GM12865 (cell line): ENCODE data around the gene KNCN.

Experiments
- DNase-seq: peaks from one replicate; pipeline ENCODE4 v3.0.0; 2010; ENCODE audit warnings: low read depth
- H3K4me3 ChIP-seq: 2 replicates; pipeline ENCODE4 v1.5.1; 2011; ENCODE audit warnings: mild to moderate bottlenecking, low read depth, low read length, control low read depth
- TF ChIP-seq, protein P1 (sequence below): IDR thresholded peaks from 2 replicates; pipeline ENCODE4 v1.5.1; 2011; ENCODE audit warnings: low read length, control low read depth, low read depth, inconsistent platforms; ENCODE audit not compliant: insufficient read depth; ENCODE audit errors: missing control alignments

KNCN gene

DNA sequence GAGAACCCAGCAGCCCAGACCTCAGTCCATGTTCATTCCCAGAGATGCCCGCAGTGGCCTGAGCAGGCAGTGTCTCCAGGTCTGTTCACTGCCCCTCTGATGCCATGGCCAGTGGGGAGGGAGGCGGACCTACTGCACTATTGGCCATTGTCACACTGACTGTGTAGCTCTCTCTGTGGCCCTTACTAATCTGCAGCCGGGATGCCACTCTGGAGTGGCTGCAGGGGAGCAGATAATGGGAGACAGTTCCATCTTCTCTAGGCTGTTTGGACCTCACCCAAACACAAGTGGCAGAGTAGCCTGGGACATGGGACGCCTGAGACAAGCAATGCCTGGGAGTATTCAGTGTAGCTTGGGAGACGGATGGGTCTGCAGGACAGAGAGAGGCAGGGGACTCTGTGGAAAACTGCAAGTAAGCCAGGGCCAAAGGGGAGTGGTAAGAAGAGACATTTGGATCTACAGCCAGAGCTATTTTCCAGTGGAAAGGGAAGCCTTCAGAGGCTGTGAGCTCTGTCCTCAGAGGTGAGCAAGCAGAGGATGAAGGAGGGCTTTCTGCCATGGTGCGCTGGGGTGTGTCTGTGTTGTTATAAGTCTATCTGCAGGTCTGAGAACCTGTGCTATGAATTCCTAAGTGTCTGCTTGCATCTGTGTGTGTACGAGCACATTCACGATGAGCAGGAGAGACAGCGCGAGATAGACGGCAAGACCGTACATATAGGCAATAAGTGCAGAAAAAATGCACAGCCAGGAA lies 35.1 kb downstream of the KNCN start:
- TF ChIP-seq, protein P1, sequence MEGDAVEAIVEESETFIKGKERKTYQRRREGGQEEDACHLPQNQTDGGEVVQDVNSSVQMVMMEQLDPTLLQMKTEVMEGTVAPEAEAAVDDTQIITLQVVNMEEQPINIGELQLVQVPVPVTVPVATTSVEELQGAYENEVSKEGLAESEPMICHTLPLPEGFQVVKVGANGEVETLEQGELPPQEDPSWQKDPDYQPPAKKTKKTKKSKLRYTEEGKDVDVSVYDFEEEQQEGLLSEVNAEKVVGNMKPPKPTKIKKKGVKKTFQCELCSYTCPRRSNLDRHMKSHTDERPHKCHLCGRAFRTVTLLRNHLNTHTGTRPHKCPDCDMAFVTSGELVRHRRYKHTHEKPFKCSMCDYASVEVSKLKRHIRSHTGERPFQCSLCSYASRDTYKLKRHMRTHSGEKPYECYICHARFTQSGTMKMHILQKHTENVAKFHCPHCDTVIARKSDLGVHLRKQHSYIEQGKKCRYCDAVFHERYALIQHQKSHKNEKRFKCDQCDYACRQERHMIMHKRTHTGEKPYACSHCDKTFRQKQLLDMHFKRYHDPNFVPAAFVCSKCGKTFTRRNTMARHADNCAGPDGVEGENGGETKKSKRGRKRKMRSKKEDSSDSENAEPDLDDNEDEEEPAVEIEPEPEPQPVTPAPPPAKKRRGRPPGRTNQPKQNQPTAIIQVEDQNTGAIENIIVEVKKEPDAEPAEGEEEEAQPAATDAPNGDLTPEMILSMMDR = no peak
- H3K4me3 ChIP-seq = no peak overlapping the region
- no peak for DNase-seq

DNA sequence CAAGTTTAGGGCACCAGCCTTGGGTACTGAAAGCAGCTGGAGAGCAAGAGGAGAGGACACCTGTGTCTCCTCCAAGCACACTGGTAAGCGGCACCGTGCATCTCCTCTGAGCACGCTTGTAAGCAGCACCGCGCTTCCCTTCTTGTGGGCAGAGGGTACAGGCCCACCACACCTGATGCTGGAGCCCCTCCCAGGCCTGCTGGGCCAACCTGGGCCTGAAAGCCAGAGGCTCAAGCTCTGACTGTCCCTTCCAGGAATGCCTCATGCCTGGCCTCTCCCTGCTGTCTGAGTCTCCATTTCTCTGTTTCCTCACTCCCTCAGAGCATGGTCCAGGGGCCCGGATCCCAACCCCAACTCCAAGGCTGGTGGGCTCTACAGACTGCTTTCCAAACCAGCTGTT lies 35.9 kb downstream of the KNCN start:
- no peak overlapping the region for H3K4me3 ChIP-seq
- TF ChIP-seq, protein P1 = no peak

DNA sequence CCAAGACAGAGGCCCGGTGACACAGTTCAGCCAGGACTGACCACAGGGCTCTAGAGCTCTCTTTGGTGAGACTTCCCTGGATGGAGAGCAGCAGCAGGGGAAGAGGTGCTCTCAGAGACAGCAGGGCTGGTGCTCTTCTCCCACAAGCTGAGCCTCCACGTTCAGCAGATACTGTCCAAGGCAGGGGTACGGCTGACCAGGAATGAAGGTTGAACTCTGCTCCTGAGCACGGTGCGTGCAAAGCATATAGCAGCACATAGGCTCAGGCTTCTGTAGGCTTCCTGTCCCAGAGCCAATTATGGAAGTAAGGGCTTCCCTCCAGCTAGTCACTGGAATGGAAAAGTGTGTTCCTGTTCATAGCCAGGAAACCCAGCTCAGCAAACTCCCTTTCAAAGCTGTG lies 37.9 kb downstream of the KNCN start:
- H3K4me3 ChIP-seq = no peak overlapping the region
- TF ChIP-seq, protein P1 = no peak
- DNase-seq = no peak

More for the DNA sequence above, 35.9 kb downstream of the KNCN start:
- no peak for DNase-seq

DNA sequence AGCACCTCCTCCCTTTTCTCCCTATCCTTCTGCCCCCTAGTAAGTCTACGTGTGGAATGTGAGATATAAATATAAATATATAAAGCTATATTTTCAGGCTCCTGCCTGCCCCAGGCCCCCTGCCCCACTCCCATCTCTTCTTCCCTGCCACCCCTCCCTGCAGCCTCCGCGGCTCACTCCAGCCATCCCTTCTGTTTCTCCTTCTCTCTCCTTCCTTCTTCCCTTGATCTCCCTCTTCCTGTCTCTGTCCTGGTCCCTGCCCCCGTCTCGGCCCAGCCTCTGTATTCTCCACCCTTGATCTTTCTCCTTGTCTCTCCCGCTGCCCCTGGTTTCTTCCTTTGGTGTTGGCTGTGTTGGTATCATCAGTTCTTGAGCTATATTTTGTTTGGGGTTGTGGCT lies 38.7 kb downstream of the KNCN start:
- TF ChIP-seq, protein P1 = no peak
- DNase-seq = no peak
- no peak overlapping the region for H3K4me3 ChIP-seq

DNA sequence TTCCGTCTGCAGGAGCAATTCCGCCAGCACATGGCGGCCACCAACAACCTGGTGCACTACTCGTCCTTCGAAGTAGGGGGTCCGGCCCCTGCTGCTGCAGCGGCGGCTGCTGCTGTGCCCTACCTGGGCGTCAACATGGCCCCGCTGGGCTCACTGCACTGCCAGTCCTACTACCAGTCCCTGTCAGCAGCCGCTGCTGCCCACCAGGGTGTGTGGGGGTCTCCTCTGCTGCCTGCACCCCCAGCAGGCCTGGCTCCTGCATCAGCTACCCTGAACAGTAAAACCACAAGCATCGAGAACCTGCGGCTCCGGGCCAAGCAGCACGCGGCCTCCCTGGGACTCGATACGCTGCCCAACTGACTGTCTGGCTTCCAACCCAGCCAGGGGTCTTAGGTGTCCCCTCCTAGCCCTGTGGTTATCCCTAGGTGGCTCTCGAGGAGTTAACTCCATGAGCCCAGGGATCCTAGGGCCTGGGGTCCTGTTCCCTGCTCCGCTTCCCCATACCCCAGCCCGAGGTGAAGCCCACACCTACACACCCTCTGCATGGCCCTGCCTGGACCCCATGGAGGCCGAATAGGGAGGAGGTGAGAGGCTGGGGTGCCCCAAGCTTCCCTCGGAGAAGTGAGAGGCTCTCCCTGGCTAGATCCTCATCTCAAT lies 39.2 kb downstream of the KNCN start:
- no peak for DNase-seq
- H3K4me3 ChIP-seq = no peak overlapping the region
- TF ChIP-seq, protein P1 = no peak

DNA sequence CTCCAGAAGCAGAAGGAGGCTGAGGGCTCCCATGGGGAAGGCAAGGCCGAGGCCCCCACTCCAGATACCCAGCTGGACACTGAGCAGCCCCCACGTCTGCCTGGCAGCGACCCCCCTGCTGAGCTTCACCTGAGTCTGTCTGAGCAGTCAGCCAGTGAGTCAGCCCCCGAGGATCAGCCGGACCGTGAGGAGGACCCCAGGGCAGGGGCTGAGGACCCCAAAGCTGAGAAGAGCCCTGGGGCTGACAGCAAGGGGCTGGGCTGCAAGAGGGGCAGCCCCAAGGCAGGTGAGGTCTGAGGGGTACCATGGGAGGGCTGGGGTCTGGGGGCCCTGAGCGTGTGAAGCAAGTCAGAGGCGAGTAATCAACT lies 40.5 kb downstream of the KNCN start:
- H3K4me3 ChIP-seq = no peak overlapping the region
- TF ChIP-seq, protein P1 = no peak
- DNase-seq = no peak

DNA sequence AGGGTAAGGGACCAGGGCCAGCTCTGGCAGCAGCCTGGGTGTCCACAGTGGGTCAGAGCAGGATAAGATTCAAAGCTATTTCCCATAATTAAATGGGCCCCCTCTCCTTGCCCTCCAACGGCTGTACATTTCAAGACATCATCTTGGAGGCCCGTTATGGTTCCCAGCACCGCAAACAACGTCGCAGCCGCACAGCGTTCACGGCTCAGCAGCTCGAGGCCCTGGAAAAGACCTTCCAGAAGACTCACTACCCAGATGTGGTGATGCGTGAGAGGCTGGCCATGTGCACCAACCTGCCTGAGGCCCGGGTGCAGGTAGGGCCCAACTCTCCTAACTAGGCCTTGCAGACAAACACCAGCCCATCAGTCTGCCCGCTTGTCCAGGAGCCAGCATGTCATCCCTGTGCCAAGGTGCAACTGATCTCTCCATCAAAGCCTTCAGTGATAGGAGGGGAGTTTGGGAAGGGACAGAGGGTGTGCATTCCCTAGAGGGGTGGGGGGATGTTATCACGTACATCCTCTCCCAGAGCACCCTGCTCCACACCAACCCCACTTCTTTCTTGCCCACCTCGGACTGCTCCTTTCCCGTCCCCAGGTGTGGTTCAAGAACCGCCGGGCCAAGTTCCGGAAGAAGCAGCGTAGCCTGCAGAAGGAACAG lies 41.0 kb downstream of the KNCN start:
- no peak for DNase-seq
- TF ChIP-seq, protein P1 = no peak
- no peak overlapping the region for H3K4me3 ChIP-seq
